ENCODE data around the gene SAMD4A.

SAMD4A gene

DNA sequence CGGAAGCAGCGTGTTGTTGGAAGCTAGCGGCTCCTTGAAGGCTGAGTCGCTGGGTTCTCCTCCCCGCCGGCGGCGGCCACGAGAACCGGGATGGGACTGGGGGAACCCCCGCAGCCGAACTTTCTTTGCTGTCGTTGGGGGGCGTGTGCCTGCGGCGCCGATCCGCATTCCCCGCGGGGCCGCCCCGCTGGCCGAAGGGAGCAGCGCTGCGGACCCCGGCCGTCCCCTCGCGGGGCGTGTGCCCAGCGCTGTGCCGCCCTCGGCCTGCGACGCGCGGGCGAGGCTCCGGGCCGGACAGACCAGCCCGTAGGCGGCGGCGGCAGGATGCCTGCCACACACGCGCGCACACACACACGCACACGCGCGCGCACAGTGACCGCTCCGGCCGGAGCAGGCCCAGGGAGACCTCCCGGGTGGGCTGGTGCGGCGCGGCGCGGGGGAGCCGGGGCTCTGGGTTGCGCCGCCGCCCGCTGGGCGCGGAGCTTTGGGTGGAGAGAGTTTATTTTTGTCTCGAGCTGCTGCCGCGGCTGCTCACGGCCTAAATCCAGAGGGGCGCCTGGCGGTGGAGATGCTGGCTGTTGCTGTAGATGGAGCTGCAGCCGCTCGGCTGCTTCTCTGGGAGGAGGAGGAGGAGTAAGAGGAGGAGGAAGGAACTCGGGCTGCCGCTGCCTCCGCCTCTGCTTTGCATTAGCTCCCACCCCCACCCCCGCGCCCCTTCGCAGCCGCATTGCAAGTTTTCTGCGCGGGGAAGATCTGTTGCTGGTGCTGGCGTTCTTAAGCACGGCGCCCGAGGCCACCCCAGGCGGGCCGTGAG, at the start of gene SAMD4A:
Gene SAMD4A (plus strand): TSS at position 719 of the 814 bp plus-strand sequence. CDS start 789 bp downstream, outside the sequence.
- peak; percentile 65 to 66 for DNase-seq

DNA sequence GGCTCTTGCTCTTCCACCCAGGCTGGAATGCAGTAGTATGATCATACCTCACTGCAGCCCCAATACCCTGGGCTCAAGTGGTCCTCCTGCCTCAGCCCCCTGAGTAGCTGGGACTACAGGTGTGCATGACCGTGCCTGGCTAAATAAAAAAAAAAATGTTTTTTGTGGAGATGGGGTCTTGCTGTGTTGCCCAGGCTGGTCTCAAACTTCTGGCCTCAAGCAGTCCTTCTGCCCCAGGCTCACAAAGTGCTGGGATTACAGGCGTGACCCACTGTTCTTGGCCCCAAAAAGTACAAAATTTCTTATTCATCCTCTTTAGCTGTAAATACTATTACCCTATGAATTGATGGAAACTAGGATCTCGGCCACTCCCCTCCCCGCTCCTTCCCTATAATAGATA, 42.5 kb upstream of the SAMD4A start:
- DNase-seq: no peak

- DNase-seq: no peak
Measured at GRCh38 chr14:54528973-54529372, 38.0 kb upstream of the SAMD4A start.

GRCh38 chr14:54529811-54530210, 37.1 kb upstream of the SAMD4A start:
- DNase-seq: no peak

DNA sequence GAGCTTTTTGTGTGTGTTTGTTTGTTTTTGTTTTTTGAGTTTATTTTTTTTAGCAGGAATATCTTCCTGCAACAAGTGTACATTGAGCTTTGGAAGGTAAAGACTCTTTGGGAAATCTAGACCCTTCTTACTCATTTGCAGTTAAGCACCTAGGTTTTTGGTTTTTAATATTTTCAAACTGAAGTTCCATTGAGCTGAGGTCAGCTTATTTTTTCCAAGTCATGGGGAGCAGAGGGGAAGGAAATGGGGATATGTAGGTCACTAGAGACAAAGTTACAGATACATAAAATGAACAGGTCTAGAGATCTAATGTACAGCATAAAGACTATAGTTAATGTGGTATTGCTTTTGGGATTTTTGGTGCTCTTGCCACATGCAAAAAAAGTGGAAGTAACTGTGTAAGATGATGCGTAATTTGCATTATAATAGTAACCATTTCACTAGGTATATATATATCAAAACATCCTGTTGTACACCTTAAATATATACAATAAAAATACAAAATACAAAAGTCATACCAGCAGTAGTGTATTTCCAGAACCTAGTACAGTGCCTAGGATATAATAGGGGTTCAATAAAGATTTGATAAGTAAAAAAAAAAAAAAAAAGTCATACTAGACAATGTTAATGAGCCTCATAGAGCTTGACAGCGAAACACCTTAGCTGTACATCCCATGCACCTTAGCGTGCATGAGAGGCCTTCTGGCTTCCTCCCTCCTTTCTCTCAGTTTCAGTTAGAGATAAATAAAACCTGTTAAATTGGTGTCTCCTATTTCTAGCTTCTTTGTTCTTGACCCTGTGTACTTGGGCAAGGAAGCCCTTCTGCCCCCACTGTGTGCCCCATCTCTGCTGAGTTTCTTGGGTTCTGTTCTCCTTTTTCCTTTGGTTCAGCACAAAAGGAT, 34.6 kb upstream of the SAMD4A start:
- no peak for DNase-seq

- no peak for DNase-seq
Measured at GRCh38 chr14:54533100-54533499, 33.8 kb upstream of the SAMD4A start.

GRCh38 chr14:54535126-54535525, 31.8 kb upstream of the SAMD4A start:
- no peak for DNase-seq

GRCh38 chr14:54535646-54536045, 31.3 kb upstream of the SAMD4A start:
- no peak for DNase-seq

DNA sequence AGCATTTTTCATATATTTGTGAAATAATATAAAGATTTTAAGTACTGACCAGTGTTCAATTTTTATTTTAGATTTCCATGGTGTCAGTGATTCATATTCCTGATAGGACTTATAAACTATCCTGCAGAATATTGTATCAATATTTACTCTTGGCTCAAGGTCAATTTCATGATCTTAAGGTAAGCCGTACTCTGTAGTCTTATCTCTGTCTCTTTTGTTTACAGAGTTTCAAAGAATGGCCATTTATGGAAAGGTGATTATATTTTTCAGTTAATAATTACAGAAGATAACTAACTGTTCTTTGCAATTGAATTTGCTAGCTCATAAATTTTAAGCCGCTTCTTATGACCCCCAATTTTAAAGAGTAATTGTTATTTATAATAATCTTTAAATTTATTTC, 29.3 kb upstream of the SAMD4A start:
- no peak for DNase-seq

GRCh38 chr14:54538055-54538454, 28.9 kb upstream of the SAMD4A start:
- DNase-seq: no peak

DNA sequence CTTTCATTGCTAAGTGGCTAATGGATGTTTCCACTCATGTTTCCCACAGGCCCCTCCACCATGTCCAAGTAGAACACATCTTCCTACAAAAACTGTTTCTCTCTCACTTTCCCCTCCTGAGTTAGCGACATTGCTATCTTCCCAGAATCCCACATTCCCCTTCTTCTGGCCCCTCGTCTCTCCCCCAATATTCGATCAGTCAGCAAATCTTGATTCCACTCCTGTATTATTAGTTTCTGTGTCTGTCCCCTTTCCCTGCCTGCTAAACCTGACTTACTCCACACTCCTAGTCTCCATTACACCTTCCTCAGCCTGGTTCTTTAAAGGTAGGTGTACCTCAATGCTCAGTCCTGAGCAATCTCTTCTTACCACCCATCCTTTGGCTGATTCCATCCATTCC, 19.3 kb upstream of the SAMD4A start:
- no peak for DNase-seq

- DNase-seq: no peak
Measured at GRCh38 chr14:54548491-54548890, 18.4 kb upstream of the SAMD4A start.

- no peak for DNase-seq
Measured at GRCh38 chr14:54549862-54550261, 17.1 kb upstream of the SAMD4A start.

GRCh38 chr14:54550514-54550913, 16.4 kb upstream of the SAMD4A start:
- no peak for DNase-seq

- no peak for DNase-seq
Measured at GRCh38 chr14:54554401-54554800, 12.5 kb upstream of the SAMD4A start.

DNA sequence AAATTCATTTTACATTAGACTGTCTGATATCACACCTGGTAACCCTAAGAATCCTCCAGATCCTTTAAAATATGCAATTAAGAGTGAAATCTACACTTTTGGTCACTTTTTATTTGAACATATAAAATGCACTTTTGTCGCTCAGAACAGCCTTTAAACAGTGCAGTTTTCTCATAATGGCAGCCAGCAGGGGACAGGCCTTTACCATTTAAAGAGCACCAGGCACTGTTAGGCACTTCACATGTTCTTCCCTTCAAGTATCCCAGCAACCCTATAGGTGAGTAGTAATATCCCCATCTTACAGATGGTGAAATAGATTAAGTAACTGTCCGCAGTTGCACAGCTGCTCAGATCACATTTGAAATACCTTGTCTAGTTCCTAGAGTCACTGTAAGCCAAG, 11.3 kb upstream of the SAMD4A start:
- no peak for DNase-seq

DNA sequence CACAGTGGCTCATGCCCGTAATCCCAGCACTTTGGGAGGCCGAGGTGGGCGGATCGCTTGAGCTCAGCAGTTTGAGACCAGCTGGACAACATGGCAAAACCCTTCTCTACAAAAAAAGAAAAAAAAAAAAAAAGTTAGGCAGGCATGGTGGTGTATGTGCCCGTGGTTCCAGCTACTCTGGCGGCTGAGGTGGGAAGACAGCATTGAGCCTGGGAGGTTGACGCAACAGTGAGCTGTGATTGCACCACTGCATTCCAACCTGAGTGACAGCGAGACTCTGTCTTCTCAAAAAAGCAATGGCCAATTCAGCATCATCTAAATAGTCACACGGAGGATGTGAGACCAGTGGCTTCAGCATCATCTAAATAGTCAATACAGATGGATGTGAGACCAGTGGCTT, 10.4 kb upstream of the SAMD4A start:
- no peak for DNase-seq

DNA sequence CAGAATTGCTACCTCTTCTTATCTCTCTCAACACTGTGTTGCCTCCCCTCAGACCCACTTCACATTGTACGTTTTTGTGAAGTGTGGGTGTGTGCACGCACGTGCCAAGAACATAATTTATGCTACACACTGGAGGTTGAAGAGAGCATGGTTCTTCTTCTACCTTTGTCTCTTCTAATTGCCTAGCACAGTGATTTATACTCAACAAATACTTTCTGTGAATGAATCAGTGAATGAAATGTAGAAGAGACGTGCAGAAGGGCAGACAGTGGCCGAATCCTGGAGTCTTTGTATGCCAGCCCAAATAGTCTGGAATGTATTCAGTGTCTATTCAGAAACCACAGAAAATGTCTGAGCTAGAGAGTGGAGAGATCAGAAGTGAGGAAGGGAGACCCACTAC, 4.6 kb upstream of the SAMD4A start:
- no peak for DNase-seq

- peak in 1 of 2 donors; percentile 71 for DNase-seq
Measured at GRCh38 chr14:54564071-54564867, 2.7 kb upstream of the SAMD4A start.

DNA sequence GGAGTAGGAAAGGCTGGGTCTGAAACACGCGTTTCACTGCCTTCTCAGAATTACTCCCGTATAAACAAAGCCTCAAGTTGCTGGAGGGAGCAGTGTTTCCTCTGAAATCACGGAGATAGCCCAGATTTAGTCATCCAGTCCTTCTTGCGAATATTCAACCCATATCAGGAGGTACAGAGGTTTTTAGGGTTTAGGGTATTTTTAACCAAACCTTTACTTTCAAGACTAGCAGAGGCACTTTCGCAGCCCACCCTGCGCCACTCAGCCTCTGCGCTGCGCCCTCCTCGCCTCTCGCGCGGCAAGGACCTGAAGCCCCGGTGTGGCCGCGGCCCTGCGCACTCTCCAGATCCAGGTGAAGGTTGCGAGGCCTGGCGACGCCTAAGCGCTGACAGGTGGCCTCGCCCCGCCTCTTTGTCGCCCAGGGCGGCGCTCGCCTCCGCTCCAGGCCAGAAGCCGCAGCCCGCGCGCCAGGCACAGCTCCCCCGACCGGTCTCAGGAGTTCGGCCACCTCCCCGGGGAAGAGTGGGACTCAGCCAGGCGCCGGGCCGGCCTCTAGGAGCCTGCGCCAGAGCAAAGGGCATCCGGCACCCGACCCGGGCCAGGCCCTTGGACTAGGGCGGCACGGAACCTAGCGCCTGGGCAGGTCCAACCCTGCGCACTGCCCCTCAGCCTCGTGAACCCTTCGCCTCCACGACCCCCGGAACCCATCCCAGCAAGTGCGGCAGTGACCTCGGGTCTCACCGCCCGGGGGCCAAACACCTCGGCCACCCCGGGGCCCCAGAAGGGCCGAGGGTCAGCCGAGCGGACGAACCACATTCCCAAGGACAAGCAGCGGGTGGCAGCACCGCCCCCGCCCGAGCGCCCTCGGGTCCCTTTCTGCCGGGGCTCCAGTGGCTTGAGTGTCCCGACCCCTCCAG, 1.8 kb upstream of the SAMD4A start:
- peak; percentile 58 to 63 for DNase-seq

DNA sequence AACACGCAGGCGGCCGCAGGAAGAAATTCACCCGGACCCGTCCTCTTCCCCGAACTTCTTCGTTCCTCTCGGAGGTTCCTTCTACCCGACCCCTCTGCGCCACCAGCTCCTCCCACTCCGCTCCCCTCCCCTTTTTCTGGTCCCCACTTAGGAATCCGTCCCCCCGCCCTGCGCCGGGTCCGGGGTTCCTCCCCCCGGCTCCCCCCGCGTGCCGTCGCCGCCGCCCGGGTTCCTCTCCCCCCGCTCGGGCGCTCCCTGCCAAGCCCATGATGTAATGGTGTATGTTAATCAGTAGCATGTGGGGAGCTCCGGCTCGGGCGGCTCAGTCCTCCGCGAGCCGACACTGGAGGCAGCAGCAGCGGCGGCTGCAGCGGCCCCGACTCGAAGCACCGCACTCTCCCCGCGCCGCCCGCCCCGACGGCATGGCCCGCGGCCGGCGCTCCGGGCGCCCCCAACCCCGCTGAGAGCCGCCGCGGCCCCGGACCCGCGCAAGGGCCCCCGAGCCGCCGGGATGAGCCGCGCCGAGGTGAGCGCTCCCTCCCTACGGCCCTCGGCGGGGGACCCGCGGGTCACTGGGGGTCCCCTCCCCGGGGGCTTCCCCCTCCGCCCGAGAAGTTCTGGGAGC, 1.0 kb upstream of the SAMD4A start:
- DNase-seq: peak; percentile 86

Measured in CD4-positive, alpha-beta T cell treated with Interleukin-4 for 1 hour (primary cell).